Measurements from ENCODE around the gene RLF. TPM values are rescaled to one million over a fixed set of nuclear protein-coding genes. Genes with fewer than 3 reads are reported as not detected.

RLF gene
- total and polyA plus RNA-seq, 10 of the 15 experiments (the other 5 are each of a cell fraction or from before 2014, with no cell fraction given) = 2.0 to 19.8 (median 8.7) TPM

DNA sequence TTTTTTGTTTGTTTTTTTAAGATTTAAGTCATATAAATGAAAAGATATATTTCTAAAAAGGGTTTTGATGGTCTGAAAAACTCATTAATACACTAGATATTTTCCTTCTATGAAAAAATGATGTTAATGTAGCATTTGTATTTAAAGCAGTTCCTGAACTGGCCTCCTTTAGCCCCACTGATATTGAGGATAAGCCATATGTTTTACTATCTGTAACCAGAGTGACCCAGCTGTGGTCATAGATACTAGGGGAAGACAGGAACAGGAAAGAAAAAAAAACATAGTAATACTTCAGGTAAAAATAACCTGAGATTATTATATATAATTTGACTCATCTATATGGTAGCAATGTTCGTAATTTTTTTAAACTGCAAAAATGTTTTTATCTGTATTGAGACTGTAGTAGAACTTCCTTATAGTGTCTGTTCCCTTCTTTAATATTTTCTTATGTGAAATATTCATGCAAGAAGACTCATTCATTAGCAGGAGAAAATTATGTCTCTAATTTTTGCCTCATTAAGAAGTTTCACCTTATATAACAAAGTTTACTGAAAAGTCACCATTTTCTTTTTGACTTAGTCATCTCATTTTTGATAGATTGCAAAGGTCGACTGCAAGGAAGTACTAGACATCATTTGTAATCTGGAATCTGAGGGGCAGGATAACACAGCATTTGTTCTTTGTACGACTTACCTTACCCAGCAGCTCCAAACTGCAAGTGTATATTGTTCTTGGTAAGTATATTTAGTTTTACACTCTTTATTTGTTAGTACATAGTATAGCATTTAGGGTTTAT, 61.0 kb downstream of the RLF start:
- in situ Hi-C loops (cut with MboI) (no loop called here), intact Hi-C loops (cut with micrococcal nuclease; ENCODE audit: unreplicated experiment) (no loop called here)
- Histone ChIP-seq H3K27ac (ENCODE audit: control insufficient read depth, insufficient read depth) (no peak overlapping the region), H3K27me3 (replicated peaks in 1 of 2; ENCODE audit: control insufficient read depth in 2 of 2, insufficient read depth in 2 of 2, low read length in 1 of 2) (no peaks in the 10 kb centered on the region), H2AFZ (ENCODE audit: control insufficient read depth, low read depth, low read length) (no peak overlapping the region), H3K9me3 (replicated peaks; ENCODE audit: control insufficient read depth, insufficient read depth, low read length) (no peaks in the 10 kb centered on the region; the same call in 2 of the 3 replicates), H3K4me1 (ENCODE audit: control insufficient read depth, insufficient read depth, low read length) (peaks cover 23% of the 10 kb centered on the region; the same call in 1 of the 2 replicates), H4K20me1 (ENCODE audit: control insufficient read depth, insufficient read depth) (no peaks in the 10 kb centered on the region), H3K4me2 (ENCODE audit: control insufficient read depth, insufficient read depth) (no peak overlapping the region), H3K9ac (ENCODE audit: control insufficient read depth, insufficient read depth, low read length) (no peak overlapping the region), H3K36me3 (ENCODE audit: control insufficient read depth in 2 of 2, insufficient read depth in 2 of 2, low read length in 1 of 2) (peaks cover 0 to 13% of the 10 kb centered on the region in 2 experiments), H3K4me3 (no peak overlapping the region), H3K79me2 (ENCODE audit: control insufficient read depth, insufficient read depth, low read length) (no peaks in the 10 kb centered on the region)
- ChIA-PET RAD21 (ENCODE audit: unreplicated experiment) (interaction anchor here (1.2 kb wide), 1 partner anchor 10 kb away, joined by 4 read pairs; no protein-coding TSS in a partner anchor), SMC1A (ENCODE audit: uncharacterized antibody, unreplicated experiment) (interaction anchor here (1.0 to 1.2 kb wide), 2 partner anchors 19 to 21 kb away, joined by 3 read pairs; no protein-coding TSS in a partner anchor), CTCF (interaction anchor here (0.7 kb wide), 1 partner anchor 10 kb away, joined by 3 read pairs; no protein-coding TSS in a partner anchor), POLR2A (no interaction called here)
- FAIRE-seq (no peak), ATAC-seq (no peak), DNase-seq (ENCODE audit: low read depth, low spot score) (no peak)
- BruUV-seq (replicated peaks) = no TSS peak
- 75% methylated on average over 3 of the region's 3 CpGs for WGBS (ENCODE audit: insufficient coverage, insufficient replicate concordance, low lambda C conversion rate, missing lambda C conversion rate)
- TF ChIP-seq SPI1 (IDR thresholded peaks at IDR 0.05; ENCODE audit: borderline replicate concordance, insufficient read depth, low read depth, low read length) (no peak), SIX5 (IDR thresholded peaks at IDR 0.05; ENCODE audit: low read depth, low read length, severe bottlenecking) (no peak), MEF2A (IDR thresholded peaks at IDR 0.05; ENCODE audit: insufficient read depth, low read depth, low read length) (no peak), CHD1 (IDR thresholded peaks at IDR 0.05; ENCODE audit: low read depth, low read length) (no peak), CEBPZ (IDR thresholded peaks at IDR 0.05; ENCODE audit: low read depth, low read length) (no peak), SMAD1 (IDR thresholded peaks at IDR 0.05; ENCODE audit: low read depth, partially characterized antibody) (no peak), ASH2L (IDR thresholded peaks at IDR 0.05; ENCODE audit: borderline replicate concordance, low read depth) (no peak), ZBED1 (IDR thresholded peaks at IDR 0.05; ENCODE audit: borderline replicate concordance) (no peak)

Data from GM12878 (cell line).